Activated CD4-positive, alpha-beta T cell treated with anti-CD3 and anti-CD28 coated beads for 36 hours (primary cell): ENCODE measurements around the gene MAP4K4. TPM values are rescaled to one million over a fixed set of nuclear protein-coding genes. Genes with fewer than 3 reads are reported as not detected.

ENCODE experiments used
- ATAC-seq: fragments of 200-7000 bp; cut with Tn5 transposase; one replicate; pipeline ENCODE4 v1.10.0; 2021; ENCODE audit warnings: mild to moderate bottlenecking, moderate library complexity
- CTCF ChIA-PET: fragments of 350-600 bp; sonication (Branson Sonifier 250); formaldehyde crosslinking; loops from one replicate; lab custom pipeline; 2021; ENCODE audit warnings: antibody characterized with exemption; lab: Charles Lee
- POLR2A ChIA-PET: fragments of 350-600 bp; sonication (Branson Sonifier 250); formaldehyde crosslinking; loops from one replicate; lab custom pipeline; 2021; ENCODE audit warnings: antibody characterized with exemption, inconsistent platforms; lab: Charles Lee
- DNase-seq: peaks from one replicate; pipeline ENCODE4 v3.0.0-alpha.2; 2020
- H3K27ac Mint-ChIP-seq: one replicate; pipeline ENCODE4 v1.8.0; 2021; ENCODE audit warnings: mixed read lengths
- H3K27me3 Mint-ChIP-seq: one replicate; pipeline ENCODE4 v1.8.0; 2021; ENCODE audit warnings: mixed read lengths
- H3K36me3 Mint-ChIP-seq: one replicate; pipeline ENCODE4 v1.8.0; 2021; ENCODE audit warnings: low read depth, mixed read lengths
- H3K4me1 Mint-ChIP-seq: one replicate; pipeline ENCODE4 v1.8.0; 2021; ENCODE audit warnings: mixed read lengths
- H3K4me3 Mint-ChIP-seq: one replicate; pipeline ENCODE4 v1.8.0; 2021; ENCODE audit warnings: mild to moderate bottlenecking, moderate library complexity, mixed read lengths
- H3K9me3 Mint-ChIP-seq: one replicate; pipeline ENCODE4 v1.8.0; 2021; ENCODE audit warnings: low read depth, mixed read lengths
- intact Hi-C, 2 experiments: fragments of 100-400 bp; cut with DNase I in 1 of 2; cut with micrococcal nuclease in 1 of 2; formaldehyde crosslinking; loops; one replicate each; pipeline versions ENCODE4 v1.14.2 to v1.15.1; 2022 to 2024; cut with DNase I, micrococcal nuclease
- total RNA-seq, 2 experiments: library from RNA; stranded (reverse); gene quantifications; one replicate each; pipeline ENCODE4 v1.2.3, GENCODE V29; 2021

MAP4K4 gene
- total RNA-seq, 2 experiments from 2014 or later = 62.3 to 70.2 TPM

GRCh38 chr2:101706819-101707177 is 9.3 kb downstream of the MAP4K4 start:
- DNase-seq (no peak), ATAC-seq (peak; percentile 35)
- H3K4me1 Mint-ChIP-seq = peaks cover 85% of the 10 kb centered on the region
- H3K27ac Mint-ChIP-seq = peak overlapping the region; percentile 86
- ChIA-PET CTCF (interaction anchor here (0.6 to 2.0 kb wide), 5 partner anchors 11 to 124 kb away, joined by 3 to 9 read pairs (median 5); no protein-coding TSS in a partner anchor), POLR2A (no interaction called here)
- peaks cover 5% of the 10 kb centered on the region for H3K9me3 Mint-ChIP-seq
- H3K4me3 Mint-ChIP-seq = peak overlapping the region; percentile 28
- H3K36me3 Mint-ChIP-seq = peaks cover 30% of the 10 kb centered on the region
- intact Hi-C loops = loop anchor here (1.0 to 10.0 kb wide), 3 partner anchors 13 to 648 kb away; partner anchors contain the start of gene IL18R1 (in 1 of the 2)
- H3K27me3 Mint-ChIP-seq = no peaks in the 10 kb centered on the region

DNA sequence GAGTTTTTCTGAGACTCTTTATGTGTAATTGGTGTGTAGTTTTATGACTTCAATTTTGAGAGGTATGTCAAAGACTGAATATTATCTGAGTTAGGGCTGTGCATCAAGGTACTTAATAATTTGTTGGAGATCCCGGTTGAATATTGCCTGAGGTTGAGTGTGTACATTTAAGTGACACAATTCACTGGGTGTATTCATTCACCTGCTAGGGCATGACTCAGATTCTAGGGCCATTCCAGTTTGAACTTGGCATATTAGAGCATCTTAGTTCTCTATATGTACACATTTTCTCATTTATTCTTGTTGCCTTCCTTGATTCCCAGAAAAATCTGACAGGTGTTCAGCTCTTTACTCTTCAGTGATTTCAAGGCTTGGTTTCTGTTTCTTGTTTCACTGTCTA is 12.5 kb downstream of the MAP4K4 start:
- no peak for DNase-seq
- Mint-ChIP-seq H3K27me3 (no peaks in the 10 kb centered on the region), H3K9me3 (no peaks in the 10 kb centered on the region), H3K36me3 (peaks cover 9% of the 10 kb centered on the region), H3K27ac (peak overlapping the region; percentile 79), H3K4me1 (peaks cover 80% of the 10 kb centered on the region), H3K4me3 (peak overlapping the region; percentile 19)
- intact Hi-C loops = loop anchor here (1.0 to 10.0 kb wide), 2 partner anchors 9 to 725 kb away; no protein-coding TSS in a partner anchor
- CTCF ChIA-PET = interaction anchor here (0.6 to 2.1 kb wide), 6 partner anchors 9 to 368 kb away, joined by 3 to 9 read pairs (median 4); no protein-coding TSS in a partner anchor
- peak; percentile 16 for ATAC-seq
- POLR2A ChIA-PET = interaction anchor here (1.1 to 2.3 kb wide), 4 partner anchors 9 to 27 kb away, joined by 3 to 9 read pairs (median 6); no protein-coding TSS in a partner anchor

DNA sequence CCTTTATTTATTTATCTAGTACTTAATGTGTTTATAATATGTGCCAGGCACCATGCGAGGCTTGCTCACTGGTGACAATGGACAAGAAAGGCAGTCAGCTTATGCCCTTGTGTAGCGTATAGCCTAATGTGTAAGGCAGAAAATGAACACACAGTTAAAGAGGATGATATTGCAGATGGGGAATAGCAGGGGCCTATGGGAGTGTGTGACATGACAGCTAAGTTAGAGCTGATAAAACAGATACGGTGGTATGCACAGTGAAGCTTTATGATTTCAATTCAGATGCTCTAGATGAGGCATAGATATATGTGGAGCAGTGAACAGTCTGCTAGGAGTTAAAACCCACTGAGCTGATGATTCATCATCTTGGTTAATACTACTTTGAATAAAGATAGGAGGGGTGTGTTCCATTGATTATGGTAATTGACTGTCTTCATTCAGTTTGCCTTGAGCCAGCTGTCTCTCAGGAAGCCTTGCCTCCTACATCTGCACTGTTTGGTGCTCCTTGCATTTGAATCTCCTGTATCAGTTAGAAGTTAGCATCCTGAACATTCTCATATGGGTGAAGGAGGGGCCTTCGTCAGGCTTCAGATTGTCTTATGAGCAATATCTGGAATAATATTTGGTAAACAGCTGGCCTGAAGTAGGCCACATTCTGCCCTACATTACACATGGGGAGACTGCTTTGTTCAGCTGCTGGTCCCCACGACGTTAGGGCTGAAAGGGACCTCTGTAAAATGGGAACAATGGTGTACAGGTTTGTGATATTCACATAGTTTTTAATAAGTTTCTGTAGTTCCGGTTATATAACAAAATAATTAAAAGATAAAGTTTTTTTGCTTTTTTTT is 13.2 kb downstream of the MAP4K4 start:
- peaks cover 9% of the 10 kb centered on the region for H3K36me3 Mint-ChIP-seq
- ChIA-PET CTCF (interaction anchor here (0.6 to 2.1 kb wide), 9 partner anchors 8 to 368 kb away, joined by 3 to 9 read pairs (median 4); no protein-coding TSS in a partner anchor), POLR2A (interaction anchor here (1.1 to 2.3 kb wide), 4 partner anchors 8 to 26 kb away, joined by 3 to 9 read pairs (median 6); no protein-coding TSS in a partner anchor)
- H3K27me3 Mint-ChIP-seq = no peaks in the 10 kb centered on the region
- peaks cover 78% of the 10 kb centered on the region for H3K4me1 Mint-ChIP-seq
- DNase-seq = no peak
- peak overlapping the region; percentile 79 for H3K27ac Mint-ChIP-seq
- H3K9me3 Mint-ChIP-seq = no peaks in the 10 kb centered on the region
- peak overlapping the region; percentile 19 for H3K4me3 Mint-ChIP-seq
- intact Hi-C loops = loop anchor here (1.0 to 10.0 kb wide), 2 partner anchors 9 to 724 kb away; no protein-coding TSS in a partner anchor
- ATAC-seq = peak; percentile 88

GRCh38 chr2:101714118-101714517 is 16.6 kb downstream of the MAP4K4 start:
- no peak overlapping the region for H3K4me3 Mint-ChIP-seq
- ATAC-seq (no peak), DNase-seq (no peak)
- peaks cover 83% of the 10 kb centered on the region for H3K4me1 Mint-ChIP-seq
- no peaks in the 10 kb centered on the region for H3K9me3 Mint-ChIP-seq
- peaks cover 9% of the 10 kb centered on the region for H3K36me3 Mint-ChIP-seq
- H3K27ac Mint-ChIP-seq = no peak overlapping the region
- intact Hi-C loops = loop anchor here in 1 of 2 experiments (10.0 kb wide), 1 partner anchor 721 kb away; no protein-coding TSS in a partner anchor
- no peaks in the 10 kb centered on the region for H3K27me3 Mint-ChIP-seq
- ChIA-PET POLR2A (no interaction called here), CTCF (no interaction called here)

DNA sequence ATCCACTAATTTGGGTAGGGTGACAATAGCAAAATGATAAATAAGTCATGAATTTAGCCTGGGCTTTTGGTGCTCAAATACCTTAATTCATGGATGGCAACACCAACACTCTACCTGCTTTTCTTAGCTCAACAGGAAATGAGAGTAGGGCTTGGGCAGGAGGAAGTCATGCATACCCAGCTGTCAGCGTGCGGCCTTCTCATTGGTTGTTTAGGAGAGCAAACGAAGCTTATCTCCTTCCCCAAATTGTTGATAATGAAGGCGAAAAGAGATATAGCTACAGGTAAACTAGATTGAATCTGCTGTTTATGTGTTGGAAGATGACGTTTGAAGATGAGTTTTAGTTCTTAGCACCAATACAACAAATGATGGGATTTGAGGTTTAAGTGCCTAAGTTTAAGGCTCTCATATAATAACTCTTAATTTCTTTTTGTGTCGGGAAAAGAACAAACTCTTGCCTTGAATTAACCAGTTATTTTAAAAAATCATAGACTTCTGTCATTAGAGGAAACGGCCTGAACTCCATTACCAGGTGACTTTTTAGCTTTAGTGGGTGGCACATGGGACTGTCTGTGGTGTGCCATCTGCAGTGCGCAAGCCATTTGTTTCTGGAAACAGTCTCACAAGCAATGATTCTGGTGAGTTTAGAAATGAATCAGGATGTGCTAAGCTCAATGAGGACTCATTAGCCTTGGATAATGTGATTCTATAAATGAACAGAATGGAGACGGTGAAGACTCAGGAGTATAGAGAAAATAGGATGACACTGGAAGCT is 19.8 kb downstream of the MAP4K4 start:
- peaks cover 26% of the 10 kb centered on the region for H3K36me3 Mint-ChIP-seq
- ATAC-seq = peak; percentile 50
- intact Hi-C loops = loop anchor here (1.0 to 10.0 kb wide), 10 partner anchors 19 to 718 kb away; partner anchors contain the start of genes CNOT11 (in 1 of the 2) and RNF149 (in 1 of the 2)
- H3K27me3 Mint-ChIP-seq = no peaks in the 10 kb centered on the region
- DNase-seq = peak; percentile 71
- ChIA-PET POLR2A (interaction anchor here (0.7 to 1.7 kb wide), 4 partner anchors 15 to 721 kb away, joined by 3 to 7 read pairs (median 4); partner anchors contain the start of gene MAP4K4), CTCF (interaction anchor here (0.6 to 3.7 kb wide), 16 partner anchors 8 to 242 kb away, joined by 3 to 24 read pairs (median 4); partner anchors contain the start of genes MAP4K4 and RFX8)
- peaks cover 3% of the 10 kb centered on the region for H3K9me3 Mint-ChIP-seq
- H3K4me1 Mint-ChIP-seq = peaks cover 90% of the 10 kb centered on the region
- peak overlapping the region; percentile 92 for H3K27ac Mint-ChIP-seq
- peak overlapping the region; percentile 9 for H3K4me3 Mint-ChIP-seq

GRCh38 chr2:101718479-101718878 is 21.0 kb downstream of the MAP4K4 start:
- Mint-ChIP-seq H3K9me3 (peaks cover 11% of the 10 kb centered on the region), H3K36me3 (peaks cover 32% of the 10 kb centered on the region), H3K4me3 (peak overlapping the region; percentile 38), H3K27me3 (no peaks in the 10 kb centered on the region), H3K4me1 (peaks cover 96% of the 10 kb centered on the region), H3K27ac (peak overlapping the region; percentile 96)
- ChIA-PET CTCF (interaction anchor here (0.9 to 3.7 kb wide), 10 partner anchors 9 to 217 kb away, joined by 3 to 24 read pairs (median 6); partner anchors contain the start of gene MAP4K4), POLR2A (interaction anchor here (0.6 to 3.0 kb wide), 9 partner anchors 8 to 649 kb away, joined by 3 to 9 read pairs (median 4); no protein-coding TSS in a partner anchor)
- ATAC-seq (no peak), DNase-seq (no peak)
- intact Hi-C loops = loop anchor here (2.0 to 10.0 kb wide), 9 partner anchors 14 to 716 kb away; partner anchors contain the start of genes CNOT11 (in 1 of the 2) and RNF149 (in 1 of the 2)

DNA sequence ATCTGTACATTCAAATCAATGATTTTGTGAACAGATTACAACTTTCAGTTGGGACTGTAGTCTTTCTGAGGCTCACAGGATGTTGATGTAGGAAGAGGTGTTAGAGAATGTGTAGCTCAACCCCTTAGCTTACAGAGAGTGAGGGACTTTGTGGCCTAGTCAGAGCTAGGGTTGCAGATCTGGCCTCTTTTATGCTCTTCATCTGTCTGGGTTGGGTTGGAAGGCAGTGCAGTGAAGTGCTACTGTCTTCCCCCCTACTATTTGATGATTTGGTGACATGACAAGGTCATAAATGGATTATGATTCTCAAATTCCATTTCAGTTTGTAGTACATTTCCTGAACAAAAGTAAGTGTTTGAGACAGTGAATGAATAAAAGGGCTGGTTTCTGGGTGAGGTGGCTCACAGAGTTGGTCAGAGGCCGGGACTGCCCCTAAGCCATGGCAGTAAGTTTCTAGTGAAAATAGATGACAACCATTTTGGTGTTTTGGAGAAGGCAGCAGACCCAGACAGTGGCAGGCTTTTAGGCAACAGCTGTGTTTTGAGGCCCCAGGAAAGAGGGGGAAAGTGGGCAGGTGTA is 21.6 kb downstream of the MAP4K4 start:
- ChIA-PET CTCF (interaction anchor here (0.9 to 3.7 kb wide), 7 partner anchors 9 to 218 kb away, joined by 3 to 24 read pairs (median 4); partner anchors contain the start of gene MAP4K4), POLR2A (interaction anchor here (0.7 to 3.0 kb wide), 7 partner anchors 9 to 648 kb away, joined by 3 to 9 read pairs (median 5); no protein-coding TSS in a partner anchor)
- Mint-ChIP-seq H3K36me3 (peaks cover 37% of the 10 kb centered on the region), H3K27ac (peak overlapping the region; percentile 96), H3K4me3 (peak overlapping the region; percentile 38), H3K27me3 (no peaks in the 10 kb centered on the region), H3K9me3 (peaks cover 12% of the 10 kb centered on the region), H3K4me1 (peaks cover 96% of the 10 kb centered on the region)
- peak; percentile 84 for DNase-seq
- peak; percentile 91 for ATAC-seq
- intact Hi-C loops = loop anchor here (1.0 to 10.0 kb wide), 16 partner anchors 9 to 716 kb away; partner anchors contain the start of genes CNOT11 (in 1 of the 2) and RNF149 (in 1 of the 2)

DNA sequence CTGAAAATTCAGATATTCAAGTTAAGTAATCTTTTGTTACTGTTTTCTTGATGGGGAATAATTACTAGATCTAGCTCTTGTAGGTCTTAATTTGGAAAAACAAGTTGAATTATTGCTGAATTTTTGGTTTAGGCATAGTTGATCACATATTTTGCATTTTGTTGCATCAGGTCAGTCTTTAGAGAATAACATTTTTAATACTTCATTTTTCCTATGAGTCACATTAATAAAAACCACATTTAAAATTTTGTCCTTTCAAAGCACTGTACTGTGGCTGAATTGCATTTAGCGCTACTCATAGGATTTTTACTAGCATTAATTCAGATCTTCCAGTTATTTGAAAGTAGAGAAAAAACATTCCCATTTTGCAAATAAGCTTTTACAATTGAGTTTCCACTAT is 23.2 kb downstream of the MAP4K4 start:
- H3K4me1 Mint-ChIP-seq = peaks cover 100% of the 10 kb centered on the region
- DNase-seq = no peak
- ChIA-PET CTCF (interaction anchor here (0.9 to 3.7 kb wide), 5 partner anchors 9 to 301 kb away, joined by 3 to 24 read pairs (median 3); partner anchors contain the start of gene MAP4K4), POLR2A (interaction anchor here (3.0 kb wide), 1 partner anchor 8 kb away, joined by 9 read pairs; no protein-coding TSS in a partner anchor)
- peaks cover 12% of the 10 kb centered on the region for H3K9me3 Mint-ChIP-seq
- intact Hi-C loops = loop anchor here in 1 of 2 experiments (1.0 kb wide), 1 partner anchor 9 kb away; no protein-coding TSS in a partner anchor
- peaks cover 36% of the 10 kb centered on the region for H3K36me3 Mint-ChIP-seq
- H3K4me3 Mint-ChIP-seq = no peak overlapping the region
- ATAC-seq = no peak
- no peaks in the 10 kb centered on the region for H3K27me3 Mint-ChIP-seq
- H3K27ac Mint-ChIP-seq = peak overlapping the region; percentile 84

DNA sequence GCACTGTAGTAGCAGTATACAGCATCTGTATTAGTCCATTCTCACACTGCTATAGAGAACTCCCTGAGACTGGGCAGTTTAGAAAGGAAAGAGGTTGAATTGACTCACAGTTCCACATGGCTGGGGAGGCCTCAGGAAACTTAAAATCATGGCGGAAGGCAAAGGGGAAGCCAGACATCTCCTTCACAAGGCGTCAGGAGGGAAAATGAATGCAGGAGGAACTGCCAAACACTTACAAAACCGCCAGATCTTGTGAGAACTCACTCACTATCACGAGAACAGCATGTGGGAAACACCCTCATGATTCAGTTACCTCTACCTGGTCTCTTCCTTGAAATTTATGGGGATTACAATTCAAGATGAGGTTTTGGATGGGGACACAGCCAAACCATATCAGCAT is 25.4 kb downstream of the MAP4K4 start:
- Mint-ChIP-seq H3K36me3 (peaks cover 30% of the 10 kb centered on the region), H3K4me3 (no peak overlapping the region), H3K27ac (peak overlapping the region; percentile 77), H3K4me1 (peaks cover 98% of the 10 kb centered on the region), H3K9me3 (peaks cover 12% of the 10 kb centered on the region), H3K27me3 (no peaks in the 10 kb centered on the region)
- CTCF ChIA-PET = interaction anchor here (1.3 to 1.9 kb wide), 2 partner anchors 11 to 100 kb away, joined by 4 to 5 read pairs; no protein-coding TSS in a partner anchor
- ATAC-seq (no peak), DNase-seq (no peak)
- POLR2A ChIA-PET = no interaction called here
- intact Hi-C loops = no loop called here
